ENCODE results near the gene CMKLR1.

DNA sequence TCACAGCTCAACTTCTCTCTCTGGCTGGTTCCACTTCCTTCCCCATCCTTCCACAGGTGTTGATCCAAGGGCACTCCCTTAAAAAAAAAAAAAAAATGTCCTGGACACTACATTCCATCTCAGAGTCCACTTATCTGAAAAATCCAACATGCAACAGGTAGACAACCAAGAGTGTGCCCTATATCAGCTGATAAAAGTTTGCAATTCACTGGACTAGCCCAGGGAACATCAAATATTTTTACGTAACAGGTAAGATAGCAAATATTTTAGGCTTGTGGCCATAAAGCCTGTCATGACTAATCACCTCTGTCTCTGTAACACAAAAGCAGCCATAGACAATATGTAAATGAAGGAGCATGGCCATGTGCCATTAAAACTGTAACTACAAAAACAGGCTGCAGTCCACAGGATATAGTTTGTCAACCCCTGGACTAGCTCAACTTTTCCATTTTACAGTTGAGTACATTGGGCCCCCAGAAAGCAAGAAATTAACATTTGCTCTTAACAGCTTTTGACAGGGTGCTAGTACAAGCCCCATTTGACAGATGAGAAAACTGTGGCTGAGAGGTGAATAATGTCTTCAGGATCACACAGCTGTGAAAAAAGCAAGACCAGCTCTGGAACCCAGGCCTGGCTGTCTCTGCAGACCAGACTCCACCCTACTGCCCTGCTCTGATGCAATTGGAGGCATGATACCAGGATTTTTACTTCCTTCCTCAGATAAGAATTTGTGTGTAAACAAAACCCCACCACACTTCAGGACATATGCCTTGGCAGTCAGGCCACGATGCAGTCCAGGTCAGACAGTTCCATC, 68.9 kb downstream of the CMKLR1 start:
- TF ChIP-seq GATA2 (IDR thresholded peaks at IDR 0.05; ENCODE audit: low read depth, low read length) (no peak), GATA3 (IDR thresholded peaks at IDR 0.05; ENCODE audit: low read depth, low read length) (no peak)
